Cardiac fibroblast (primary cell): ENCODE results near the gene FKBP11.
"Not testable (repeated sequence)": the region's sequence is repeated elsewhere in the genome, so short reads cannot be mapped to it uniquely, and the experiment has no call there.

Experiments
- DNase-seq, 2 donors: peaks; one replicate each; pipeline versions ENCODE4 v3.0.0 to v3.0.0-alpha.2; 2010; ENCODE audit warnings: low read depth in 2 of 2
- H3K4me3 ChIP-seq, 2 donors: replicated peaks in 1 of 2; 1 replicate in 1 of 2; 2 replicates in 1 of 2; pipeline ENCODE4 v1.5.1; 2011; ENCODE audit warnings: low read depth in 2 of 2, low read length in 2 of 2, mild to moderate bottlenecking in 2 of 2, moderate library complexity in 1 of 2
- TF ChIP-seq, protein P1 (sequence below): IDR thresholded peaks from one replicate; pipeline ENCODE4 v1.5.1; 2011; ENCODE audit warnings: low read depth, mild to moderate bottlenecking, low read length, inconsistent platforms

The FKBP11 gene

DNA sequence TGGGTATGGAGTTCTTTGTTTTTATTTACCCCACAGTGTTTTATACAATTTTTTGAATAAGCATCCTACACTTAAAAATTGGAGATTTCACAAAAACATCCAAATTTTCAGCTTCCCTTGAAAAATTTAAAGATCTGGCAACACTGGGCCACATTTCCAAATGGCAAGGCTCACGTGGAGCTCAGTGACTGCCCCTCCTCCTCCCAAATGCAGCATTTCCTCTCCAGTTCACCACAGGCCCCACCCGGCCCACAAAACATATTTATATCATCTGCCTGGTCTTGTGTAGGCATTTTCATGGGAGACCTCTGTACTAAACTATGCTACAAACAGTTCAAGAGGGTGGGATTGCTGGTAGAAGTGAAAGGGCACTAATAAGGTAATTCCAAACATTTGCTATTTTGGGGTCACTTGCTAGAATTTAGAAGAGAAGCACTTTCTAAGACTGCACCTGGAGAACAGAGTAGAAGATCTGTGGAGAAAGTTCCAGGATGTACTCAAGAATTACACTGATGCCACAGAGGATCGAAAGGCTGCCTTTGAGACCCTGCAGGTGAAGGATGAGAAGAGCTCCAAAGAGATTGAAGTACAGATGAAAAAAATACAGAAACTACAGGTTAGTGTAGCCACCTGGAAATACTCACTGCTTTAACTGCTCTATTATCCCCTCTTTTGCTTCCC, 7.3 kb downstream of the FKBP11 start:
- DNase-seq: no peak
- H3K4me3 ChIP-seq: no peak overlapping the region
- TF ChIP-seq, protein P1, sequence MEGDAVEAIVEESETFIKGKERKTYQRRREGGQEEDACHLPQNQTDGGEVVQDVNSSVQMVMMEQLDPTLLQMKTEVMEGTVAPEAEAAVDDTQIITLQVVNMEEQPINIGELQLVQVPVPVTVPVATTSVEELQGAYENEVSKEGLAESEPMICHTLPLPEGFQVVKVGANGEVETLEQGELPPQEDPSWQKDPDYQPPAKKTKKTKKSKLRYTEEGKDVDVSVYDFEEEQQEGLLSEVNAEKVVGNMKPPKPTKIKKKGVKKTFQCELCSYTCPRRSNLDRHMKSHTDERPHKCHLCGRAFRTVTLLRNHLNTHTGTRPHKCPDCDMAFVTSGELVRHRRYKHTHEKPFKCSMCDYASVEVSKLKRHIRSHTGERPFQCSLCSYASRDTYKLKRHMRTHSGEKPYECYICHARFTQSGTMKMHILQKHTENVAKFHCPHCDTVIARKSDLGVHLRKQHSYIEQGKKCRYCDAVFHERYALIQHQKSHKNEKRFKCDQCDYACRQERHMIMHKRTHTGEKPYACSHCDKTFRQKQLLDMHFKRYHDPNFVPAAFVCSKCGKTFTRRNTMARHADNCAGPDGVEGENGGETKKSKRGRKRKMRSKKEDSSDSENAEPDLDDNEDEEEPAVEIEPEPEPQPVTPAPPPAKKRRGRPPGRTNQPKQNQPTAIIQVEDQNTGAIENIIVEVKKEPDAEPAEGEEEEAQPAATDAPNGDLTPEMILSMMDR: no peak

DNA sequence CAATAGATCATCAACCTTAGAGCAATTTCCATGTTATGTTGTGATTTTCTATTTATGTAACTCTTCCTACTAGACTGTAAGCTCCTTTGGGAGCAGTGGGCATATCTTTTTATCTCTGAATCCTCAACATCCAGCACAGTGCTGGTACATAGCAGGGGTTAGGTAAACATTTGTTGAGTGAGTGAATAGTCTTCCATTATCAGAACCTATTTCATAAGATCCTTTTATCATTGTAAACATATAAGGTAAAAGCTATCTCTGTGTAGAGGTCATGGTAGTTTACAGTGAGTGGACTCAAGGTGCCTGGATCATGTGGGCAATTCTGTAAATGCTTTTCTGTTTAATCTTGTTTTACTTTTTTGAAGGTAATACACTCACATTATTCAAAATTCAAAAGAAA, 15.1 kb downstream of the FKBP11 start:
- H3K4me3 ChIP-seq: no peak overlapping the region

DNA sequence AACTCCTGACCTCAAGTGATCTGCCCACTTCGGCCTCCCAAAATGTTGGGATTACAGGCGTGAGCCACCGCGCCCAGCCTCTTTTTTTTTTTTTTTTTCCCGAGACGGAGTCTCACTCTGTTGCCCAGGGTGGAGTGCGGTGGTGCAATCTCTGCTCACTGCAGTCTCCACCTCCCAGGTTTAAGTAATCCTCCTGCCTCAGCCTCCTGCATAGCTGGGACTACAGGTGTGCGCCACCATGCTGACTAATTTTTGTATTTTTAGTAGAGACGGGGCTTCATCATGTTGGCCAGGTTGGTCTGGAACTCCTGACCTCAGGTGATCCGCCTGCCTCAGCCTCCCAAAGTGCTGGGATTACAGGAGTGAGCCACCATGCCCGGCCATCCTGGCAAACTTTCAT, 15.6 kb downstream of the FKBP11 start:
- DNase-seq, H3K4me3 ChIP-seq: not testable (repeated sequence)

More for the DNA sequence above, 15.1 kb downstream of the FKBP11 start:
- DNase-seq: no peak
- TF ChIP-seq, protein P1: no peak

DNA sequence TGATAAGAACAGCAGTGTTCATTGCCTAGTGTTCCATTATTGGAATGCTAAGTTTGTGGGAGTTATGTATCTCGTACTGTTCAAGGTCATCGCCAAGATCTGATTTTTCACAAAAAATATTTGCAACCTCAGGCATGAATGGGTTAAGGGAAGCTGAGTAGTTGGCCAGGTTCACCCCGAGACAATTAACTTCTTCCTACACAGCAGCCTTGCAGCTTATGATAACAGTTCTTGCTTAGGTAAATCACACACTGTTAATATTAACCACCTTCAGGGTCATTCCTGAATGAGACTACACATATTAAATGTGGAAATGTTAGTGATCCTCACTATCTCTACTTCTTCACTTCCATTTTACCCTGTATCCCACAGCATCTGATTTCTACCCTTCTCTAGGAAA, 18.0 kb downstream of the FKBP11 start:
- H3K4me3 ChIP-seq: no peak overlapping the region
- TF ChIP-seq, protein P1: no peak
- no peak for DNase-seq

DNA sequence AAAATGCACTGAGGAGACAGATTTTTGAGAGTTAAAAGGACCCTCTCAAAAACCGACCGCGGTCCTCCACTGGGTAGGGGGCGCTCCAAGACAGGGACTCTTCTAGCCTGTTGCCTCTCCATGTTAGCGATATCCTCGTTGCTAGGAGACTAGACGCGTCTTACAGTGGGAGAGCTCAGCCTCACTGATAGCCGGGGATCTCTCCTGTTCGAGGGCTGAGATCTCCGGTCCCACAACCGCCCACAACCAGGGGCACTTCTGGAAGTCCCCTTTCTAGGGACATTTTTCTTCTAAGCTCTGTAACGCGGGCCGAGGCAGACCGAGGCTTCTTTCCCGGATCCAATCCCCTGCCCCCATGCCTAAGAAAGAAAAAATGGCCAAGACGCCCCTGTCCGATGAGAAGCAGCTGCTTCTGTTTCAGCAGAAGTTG, 21.3 kb downstream of the FKBP11 start:
- peak; percentile 85 to 89 for DNase-seq
- H3K4me3 ChIP-seq: peak overlapping the region; percentile 39 to 51

DNA sequence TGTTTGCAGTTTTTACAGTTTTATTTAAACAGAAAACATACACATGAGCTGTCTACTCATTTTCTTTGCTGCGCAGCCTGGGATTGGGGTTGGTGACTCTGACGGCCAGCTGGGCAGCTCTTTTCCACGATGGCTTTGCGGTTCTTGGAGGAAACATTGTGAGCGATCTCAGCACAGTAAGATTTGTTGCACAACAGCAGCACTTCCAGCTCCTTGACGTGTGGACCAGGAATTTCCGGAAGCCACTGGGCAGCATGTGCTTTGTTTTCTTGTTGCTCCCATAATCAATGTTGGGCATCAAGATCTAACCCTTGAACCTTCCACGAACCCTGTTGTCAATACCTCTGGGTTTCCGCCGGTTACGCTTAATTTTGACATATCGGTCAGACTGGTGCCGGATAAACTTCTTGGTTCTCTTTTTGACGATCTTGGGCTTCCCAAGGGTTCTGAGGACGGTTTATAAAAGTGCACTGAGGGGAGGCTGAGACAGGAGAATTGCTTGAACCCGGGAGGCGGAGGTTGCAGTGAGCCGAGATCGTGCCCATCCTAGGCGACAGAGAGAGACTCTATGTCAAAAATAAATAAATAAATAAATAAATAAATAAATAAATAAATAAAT, 21.8 kb downstream of the FKBP11 start:
- peak; percentile 69 to 81 for DNase-seq
- H3K4me3 ChIP-seq: peak overlapping the region in 1 of 2 donors; percentile 21
- TF ChIP-seq, protein P1: no peak

More for the DNA sequence above, 21.3 kb downstream of the FKBP11 start:
- TF ChIP-seq, protein P1: peak; percentile 57

DNA sequence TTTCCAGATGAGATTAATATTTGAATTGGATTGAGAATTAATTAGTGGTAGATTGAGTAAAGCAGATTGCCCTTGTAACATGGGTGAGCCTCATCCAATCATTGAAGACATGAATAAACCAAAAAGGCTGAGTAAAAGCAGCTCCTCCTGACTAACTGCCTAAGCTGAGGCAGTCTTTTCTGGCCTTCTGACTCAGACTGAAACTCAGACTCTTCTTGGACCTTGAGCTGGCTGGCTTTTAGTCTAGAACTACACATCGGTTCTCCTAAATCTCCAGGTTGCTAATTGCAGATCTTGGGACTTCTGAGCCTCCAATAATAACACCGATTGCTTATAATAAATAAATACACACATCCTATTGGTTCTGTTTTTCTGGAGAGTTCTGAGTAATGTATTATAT, 24.0 kb downstream of the FKBP11 start:
- TF ChIP-seq, protein P1: no peak
- DNase-seq: peak in 1 of 2 donors; percentile 43
- no peak overlapping the region for H3K4me3 ChIP-seq
